ENCODE measurements around the gene FBXO44. TPM values are rescaled to one million over a fixed set of nuclear protein-coding genes. Genes with fewer than 3 reads are reported as not detected.

The FBXO44 gene
- total RNA-seq (2022; extraction: Qiagen RNA extraction) = 12.3 to 17.7 TPM (median 17.0 TPM) in 5 replicates

GRCh38 chr1:11654137-11654938, at the start of gene FBXO44, which contains the start of gene FBXO2:
Gene FBXO44 (plus strand): TSS chr1:11654877. CDS start chr1:11655836, 959 bp downstream.
Gene FBXO2 (minus strand): TSS chr1:11654429. CDS start chr1:11654340, 89 bp downstream.

GRCh38 chr1:11681071-11681771, 26.5 kb downstream of the FBXO44 start, which contains the start of gene MAD2L2:
Gene MAD2L2 (minus strand): TSS chr1:11681148. CDS start chr1:11680601, 547 bp downstream.

GRCh38 chr1:11691302-11691914, 36.7 kb downstream of the FBXO44 start, which contains the start of gene DRAXIN:
Gene DRAXIN (plus strand): TSS chr1:11691710. CDS start chr1:11706259, 14,549 bp downstream.

Other genes starting within 250 kb of the FBXO44 start
- 0.43 to 0.84 TPM (median 0.58 TPM) in 5 replicates for gene DISP3, start 175.7 kb upstream of the FBXO44 start, total RNA-seq (2022; extraction: Qiagen RNA extraction)
- gene FBXO2, start 448 bp upstream of the FBXO44 start, total RNA-seq (2022; extraction: Qiagen RNA extraction) = 5.9 to 11.1 TPM (median 9.2 TPM) in 5 replicates
- gene FBXO6, start 9.3 kb downstream of the FBXO44 start, total RNA-seq (2022; extraction: Qiagen RNA extraction) = 6.7 to 9.2 TPM (median 8.2 TPM) in 5 replicates
- 43.7 to 53.3 TPM (median 51.0 TPM) in 5 replicates for gene MAD2L2, start 26.3 kb downstream of the FBXO44 start, total RNA-seq (2022; extraction: Qiagen RNA extraction)
- 0.03 to 0.10 TPM (median 0.06 TPM) in 5 replicates for gene DRAXIN, start 36.8 kb downstream of the FBXO44 start, total RNA-seq (2022; extraction: Qiagen RNA extraction)
- 78.9 to 114 TPM (median 102 TPM) in 5 replicates for gene AGTRAP, start 81.3 kb downstream of the FBXO44 start, total RNA-seq (2022; extraction: Qiagen RNA extraction)
- not detected in 5 replicates for gene C1orf167, start 107.3 kb downstream of the FBXO44 start, total RNA-seq (2022; extraction: Qiagen RNA extraction)
- gene MTHFR, start 151.1 kb downstream of the FBXO44 start, total RNA-seq (2022; extraction: Qiagen RNA extraction) = 4.4 to 4.6 TPM (median 4.5 TPM) in 5 replicates
- 5.3 to 5.7 TPM (median 5.5 TPM) in 5 replicates for gene CLCN6, start 151.3 kb downstream of the FBXO44 start, total RNA-seq (2022; extraction: Qiagen RNA extraction)
- gene NPPA, start 192.9 kb downstream of the FBXO44 start, total RNA-seq (2022; extraction: Qiagen RNA extraction) = not detected in 5 replicates
- gene NPPB, start 204.1 kb downstream of the FBXO44 start, total RNA-seq (2022; extraction: Qiagen RNA extraction) = 0.18 TPM in 1 of 5 replicates, not detected in the others